SK-N-SH (cell line): ENCODE results near the gene DHRSX. TPM values are rescaled to one million over a fixed set of nuclear protein-coding genes. Genes with fewer than 3 reads are reported as not detected.

Experiments
- CTCF ChIA-PET: fragments of 300-600, 350-600 bp; formaldehyde crosslinking; extraction: SDS; loops from one replicate; lab custom pipeline; 2021; lab: Yijun Ruan, JAX
- POLR2A ChIA-PET: fragments of 350-600 bp; sonication (Branson Sonifier 250); formaldehyde crosslinking; extraction: SDS; loops from one replicate; lab custom pipeline; 2020; ENCODE audit warnings: antibody characterized with exemption, inconsistent platforms; lab: Yijun Ruan, JAX
- DNase-seq: peaks from one replicate; pipeline ENCODE4 v3.0.0; 2012
- H2AFZ ChIP-seq: fragments of 200-600 bp; sonication (generic); 2 replicates; pipeline ENCODE4 v1.8.1; 2016; ENCODE audit warnings: antibody characterized with exemption, mild to moderate bottlenecking, low read depth
- H3F3A ChIP-seq: fragments of 200-600 bp; sonication (generic); replicated peaks from 2 replicates; pipeline ENCODE3; 2016; ENCODE audit warnings: antibody characterized with exemption, mild to moderate bottlenecking; ENCODE audit not compliant: insufficient read depth
- H3K27ac ChIP-seq, 2 experiments: fragments of 200-500 bp in 1 of 2; fragments of 200-600 bp in 1 of 2; sonication (Bioruptor generic) in 1 of 2; sonication (generic), shearing (Covaris generic) in 1 of 2; 2 replicates each; pipeline versions ENCODE4 v1.5.1 to v1.6.1; 2014 to 2016; ENCODE audit warnings: low read depth in 2 of 2, inconsistent platforms in 1 of 2, low read length in 1 of 2, mild to moderate bottlenecking in 1 of 2, mixed read lengths in 1 of 2
- H3K27me3 ChIP-seq: fragments of 200-600 bp; sonication (generic), shearing (Covaris generic); 2 replicates; pipeline ENCODE4 v1.6.1; 2016; ENCODE audit warnings: mixed run types; ENCODE audit not compliant: insufficient read depth
- H3K36me3 ChIP-seq, 2 experiments: fragments of 200-500 bp in 1 of 2; fragments of 200-600 bp in 1 of 2; sonication (Bioruptor generic) in 1 of 2; sonication (generic) in 1 of 2; replicated peaks in 1 of 2; 2 replicates each; pipeline versions ENCODE3 to v1.5.1; 2014 to 2016; ENCODE audit warnings: low read length in 1 of 2, mild to moderate bottlenecking in 1 of 2; ENCODE audit not compliant: insufficient read depth in 2 of 2, control insufficient read depth in 1 of 2
- H3K4me1 ChIP-seq, 2 experiments: fragments of 200-500 bp in 1 of 2; fragments of 200-600 bp in 1 of 2; sonication (Bioruptor generic) in 1 of 2; sonication (generic), shearing (Covaris generic) in 1 of 2; 2 replicates each; pipeline versions ENCODE4 v1.5.1 to v1.6.1; 2014 to 2016; ENCODE audit warnings: low read depth in 1 of 2, low read length in 1 of 2, mixed run types in 1 of 2; ENCODE audit not compliant: insufficient read depth in 2 of 2, control insufficient read depth in 1 of 2
- H3K4me2 ChIP-seq: fragments of 200-600 bp; sonication (generic), shearing (Covaris generic); 2 replicates; pipeline ENCODE4 v1.6.1; 2017; ENCODE audit warnings: mixed run types
- H3K4me3 ChIP-seq, 2 experiments: fragments of 200-500 bp in 1 of 2; fragments of 200-600 bp in 1 of 2; sonication (Bioruptor generic) in 1 of 2; sonication (generic), shearing (Covaris generic) in 1 of 2; 2 replicates each; pipeline versions ENCODE4 v1.5.1 to v1.8.1; 2014 to 2016; ENCODE audit warnings: low read depth in 2 of 2, inconsistent platforms in 1 of 2, low read length in 1 of 2, mild to moderate bottlenecking in 1 of 2, mixed read lengths in 1 of 2, moderate library complexity in 1 of 2
- H3K79me2 ChIP-seq: fragments of 200-600 bp; sonication (generic); 2 replicates; pipeline ENCODE4 v1.8.1; 2017; ENCODE audit warnings: mild to moderate bottlenecking; ENCODE audit not compliant: insufficient read depth
- H3K9ac ChIP-seq: fragments of 200-600 bp; sonication (generic); 2 replicates; pipeline ENCODE4 v1.6.1; 2017; ENCODE audit warnings: mixed run types
- H3K9me2 ChIP-seq: fragments of 200-600 bp; sonication (generic); 2 replicates; pipeline ENCODE4 v1.6.1; 2017; ENCODE audit warnings: mixed run types
- H3K9me3 ChIP-seq: fragments of 200-600 bp; sonication (generic); 2 replicates; pipeline ENCODE4 v1.6.1; 2017; ENCODE audit warnings: mixed run types, mild to moderate bottlenecking, moderate library complexity
- H4K20me1 ChIP-seq: fragments of 200-600 bp; sonication (generic); 2 replicates; pipeline ENCODE4 v1.6.1; 2017; ENCODE audit warnings: mild to moderate bottlenecking, mixed run types; ENCODE audit not compliant: insufficient read depth
- CHD2 ChIP-seq: fragments of 150-350 bp; IDR thresholded peaks from 2 replicates; pipeline ENCODE4 v1.6.1; 2018; ENCODE audit warnings: low read length; ENCODE audit not compliant: partially characterized antibody
- ELF1 ChIP-seq: IDR thresholded peaks from 2 replicates; pipeline ENCODE4 v1.4.0; 2012
- EP300 ChIP-seq, 2 experiments: IDR thresholded peaks; 2 replicates each; pipeline versions ENCODE4 v1.4.0 to v1.6.1; 2012; ENCODE audit warnings: borderline replicate concordance in 1 of 2, low read depth in 1 of 2, low read length in 1 of 2
- EZH2phosphoT487 ChIP-seq: fragments of 200-600 bp; sonication (generic); IDR thresholded peaks from 2 replicates; pipeline ENCODE4 v1.6.1; 2017; ENCODE audit warnings: low read depth, mixed run types, mild to moderate bottlenecking, antibody characterized with exemption, moderate library complexity, borderline replicate concordance
- FOSL2 ChIP-seq: IDR thresholded peaks from 2 replicates; pipeline ENCODE4 v1.4.0; 2012; ENCODE audit warnings: low read depth, mild to moderate bottlenecking, moderate library complexity, borderline replicate concordance
- FOXJ3 ChIP-seq: sonication (generic); formaldehyde crosslinking; IDR thresholded peaks from 2 replicates; pipeline ENCODE4 v1.5.1; 2020; ENCODE audit warnings: mild to moderate bottlenecking, missing genetic modification reagents
- IRF3 ChIP-seq: fragments of 150-350 bp; IDR thresholded peaks from 2 replicates; pipeline ENCODE4 v1.6.1; 2016; ENCODE audit warnings: mild to moderate bottlenecking, low read depth, low read length
- MEF2A ChIP-seq: IDR thresholded peaks from 2 replicates; pipeline ENCODE4 v1.4.0; 2012; ENCODE audit warnings: low read depth, borderline replicate concordance
- PBX3 ChIP-seq: IDR thresholded peaks from 2 replicates; pipeline ENCODE4; 2012
- POLR2AphosphoS5 ChIP-seq: IDR thresholded peaks from 2 replicates; pipeline ENCODE4 v1.6.1; 2012; ENCODE audit warnings: low read depth, low read length
- RAD21 ChIP-seq: IDR thresholded peaks from 2 replicates; pipeline ENCODE4 v1.6.1; 2012; ENCODE audit warnings: mild to moderate bottlenecking, low read length
- RXRA ChIP-seq: IDR thresholded peaks from 2 replicates; pipeline ENCODE4 v1.4.0; 2012; ENCODE audit warnings: low read depth, mild to moderate bottlenecking, borderline replicate concordance
- SMC3 ChIP-seq: IDR thresholded peaks from 2 replicates; pipeline ENCODE4 v1.6.1; 2012; ENCODE audit warnings: low read depth, low read length, improper control_type of control experiment
- TCF12 ChIP-seq: IDR thresholded peaks from 2 replicates; pipeline ENCODE4 v1.4.0; 2012
- USF1 ChIP-seq: IDR thresholded peaks from 2 replicates; pipeline ENCODE4 v1.4.0; 2012; ENCODE audit warnings: low read depth, borderline replicate concordance
- YY1 ChIP-seq: IDR thresholded peaks from 2 replicates; pipeline ENCODE4 v1.4.0; 2012; ENCODE audit warnings: low read depth, mild to moderate bottlenecking
- ZBTB33 ChIP-seq: IDR thresholded peaks from 2 replicates; pipeline ENCODE4 v1.4.0; 2012; ENCODE audit warnings: low read depth, borderline replicate concordance
- WGBS: methylation state at CpG from one replicate; pipeline ENCODE4 v1.1.6; 2017; ENCODE audit warnings: low lambda C conversion rate; 5-methylcytosine and 5-hydroxymethylcytosine counted together
- polyA plus RNA-seq, 3 experiments: library from polyadenylated mRNA; depleted of rRNA; stranded (reverse); fragments of >200 nt; gene quantifications; 2 replicates each; pipeline ENCODE4 v1.2.3, GENCODE V29; 2012
- TF ChIP-seq, protein P1 (sequence below): fragments of 200-600 bp; sonication (generic); IDR thresholded peaks from 2 replicates; pipeline ENCODE4 v1.6.1; 2017; ENCODE audit warnings: antibody characterized with exemption, mild to moderate bottlenecking, moderate library complexity
- TF ChIP-seq, protein P2 (sequence below): IDR thresholded peaks from 2 replicates; pipeline ENCODE4 v1.6.1; 2012; ENCODE audit warnings: mild to moderate bottlenecking, low read depth, low read length, moderate library complexity
- TF ChIP-seq, protein P3 (sequence below): IDR thresholded peaks from 2 replicates; pipeline ENCODE4 v1.4.0; 2012; ENCODE audit warnings: low read depth

The DHRSX gene
- polyA plus RNA-seq, 1 of the 3 experiments (the other 2 are of a cell fraction), result 34.3 TPM

DNA sequence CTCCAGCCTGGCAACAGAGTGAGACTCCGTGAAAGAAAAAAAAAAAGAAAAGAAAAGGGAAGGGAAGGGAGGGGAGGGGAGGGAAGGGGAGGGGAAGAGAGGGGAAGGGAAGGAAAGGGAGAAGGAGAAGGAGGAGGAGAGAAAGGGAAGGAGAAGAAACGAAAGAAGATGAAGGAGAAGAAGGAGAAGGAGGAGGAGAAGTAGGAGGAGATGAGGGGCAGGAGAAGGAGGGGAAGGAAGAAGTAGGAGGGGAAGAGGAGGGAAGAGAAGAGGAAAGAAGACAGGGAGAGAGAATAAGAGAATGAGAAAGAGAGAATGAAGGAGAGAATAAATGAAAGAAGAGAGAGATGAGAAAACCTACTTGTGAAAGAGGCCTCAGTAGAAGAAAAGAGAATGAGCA is 170.3 kb downstream of the DHRSX start (continued):
- TF ChIP-seq FOSL2 (no peak), IRF3 (no peak), RXRA (no peak), MEF2A (no peak), PBX3 (no peak), POLR2AphosphoS5 (no peak)
- TF ChIP-seq, all 33 proteins: peak for 0

- Histone ChIP-seq H3F3A (no peaks in the 10 kb centered on the region), H3K4me2 (no peak overlapping the region), H3K36me3 (no peaks in the 10 kb centered on the region), H3K79me2 (no peaks in the 10 kb centered on the region), H3K4me1 (no peaks in the 10 kb centered on the region), H3K27me3 (no peaks in the 10 kb centered on the region), H3K9me2 (no peaks in the 10 kb centered on the region), H2AFZ (no peak overlapping the region), H3K4me3 (no peak overlapping the region), H3K27ac (no peak overlapping the region), H3K9ac (no peak overlapping the region), H4K20me1 (no peaks in the 10 kb centered on the region), H3K9me3 (no peaks in the 10 kb centered on the region)
- ChIA-PET CTCF (no interaction called here), POLR2A (no interaction called here)
- no peak for DNase-seq
- 88% methylated on average over 4 of the region's 5 CpGs for WGBS
- no peak for TF ChIP-seq EP300 (IDR thresholded peaks at IDR 0.05; ENCODE audit: borderline replicate concordance in 1 of 2, low read depth in 1 of 2, low read length in 1 of 2)
- TF ChIP-seq YY1, result no peak
- no peak for TF ChIP-seq USF1
- TF ChIP-seq SMC3, result no peak
- TF ChIP-seq CHD2, result no peak
- TF ChIP-seq ELF1, result no peak
- TF ChIP-seq EZH2phosphoT487, result no peak
- TF ChIP-seq TCF12, result no peak
- no peak for TF ChIP-seq FOXJ3 (CRISPR knock-in tag)
- no peak for TF ChIP-seq RAD21
- TF ChIP-seq, protein P1, sequence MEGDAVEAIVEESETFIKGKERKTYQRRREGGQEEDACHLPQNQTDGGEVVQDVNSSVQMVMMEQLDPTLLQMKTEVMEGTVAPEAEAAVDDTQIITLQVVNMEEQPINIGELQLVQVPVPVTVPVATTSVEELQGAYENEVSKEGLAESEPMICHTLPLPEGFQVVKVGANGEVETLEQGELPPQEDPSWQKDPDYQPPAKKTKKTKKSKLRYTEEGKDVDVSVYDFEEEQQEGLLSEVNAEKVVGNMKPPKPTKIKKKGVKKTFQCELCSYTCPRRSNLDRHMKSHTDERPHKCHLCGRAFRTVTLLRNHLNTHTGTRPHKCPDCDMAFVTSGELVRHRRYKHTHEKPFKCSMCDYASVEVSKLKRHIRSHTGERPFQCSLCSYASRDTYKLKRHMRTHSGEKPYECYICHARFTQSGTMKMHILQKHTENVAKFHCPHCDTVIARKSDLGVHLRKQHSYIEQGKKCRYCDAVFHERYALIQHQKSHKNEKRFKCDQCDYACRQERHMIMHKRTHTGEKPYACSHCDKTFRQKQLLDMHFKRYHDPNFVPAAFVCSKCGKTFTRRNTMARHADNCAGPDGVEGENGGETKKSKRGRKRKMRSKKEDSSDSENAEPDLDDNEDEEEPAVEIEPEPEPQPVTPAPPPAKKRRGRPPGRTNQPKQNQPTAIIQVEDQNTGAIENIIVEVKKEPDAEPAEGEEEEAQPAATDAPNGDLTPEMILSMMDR, result no peak
- TF ChIP-seq FOSL2, result no peak
- TF ChIP-seq MEF2A, result no peak
- TF ChIP-seq ZBTB33, result no peak
- TF ChIP-seq, protein P2, sequence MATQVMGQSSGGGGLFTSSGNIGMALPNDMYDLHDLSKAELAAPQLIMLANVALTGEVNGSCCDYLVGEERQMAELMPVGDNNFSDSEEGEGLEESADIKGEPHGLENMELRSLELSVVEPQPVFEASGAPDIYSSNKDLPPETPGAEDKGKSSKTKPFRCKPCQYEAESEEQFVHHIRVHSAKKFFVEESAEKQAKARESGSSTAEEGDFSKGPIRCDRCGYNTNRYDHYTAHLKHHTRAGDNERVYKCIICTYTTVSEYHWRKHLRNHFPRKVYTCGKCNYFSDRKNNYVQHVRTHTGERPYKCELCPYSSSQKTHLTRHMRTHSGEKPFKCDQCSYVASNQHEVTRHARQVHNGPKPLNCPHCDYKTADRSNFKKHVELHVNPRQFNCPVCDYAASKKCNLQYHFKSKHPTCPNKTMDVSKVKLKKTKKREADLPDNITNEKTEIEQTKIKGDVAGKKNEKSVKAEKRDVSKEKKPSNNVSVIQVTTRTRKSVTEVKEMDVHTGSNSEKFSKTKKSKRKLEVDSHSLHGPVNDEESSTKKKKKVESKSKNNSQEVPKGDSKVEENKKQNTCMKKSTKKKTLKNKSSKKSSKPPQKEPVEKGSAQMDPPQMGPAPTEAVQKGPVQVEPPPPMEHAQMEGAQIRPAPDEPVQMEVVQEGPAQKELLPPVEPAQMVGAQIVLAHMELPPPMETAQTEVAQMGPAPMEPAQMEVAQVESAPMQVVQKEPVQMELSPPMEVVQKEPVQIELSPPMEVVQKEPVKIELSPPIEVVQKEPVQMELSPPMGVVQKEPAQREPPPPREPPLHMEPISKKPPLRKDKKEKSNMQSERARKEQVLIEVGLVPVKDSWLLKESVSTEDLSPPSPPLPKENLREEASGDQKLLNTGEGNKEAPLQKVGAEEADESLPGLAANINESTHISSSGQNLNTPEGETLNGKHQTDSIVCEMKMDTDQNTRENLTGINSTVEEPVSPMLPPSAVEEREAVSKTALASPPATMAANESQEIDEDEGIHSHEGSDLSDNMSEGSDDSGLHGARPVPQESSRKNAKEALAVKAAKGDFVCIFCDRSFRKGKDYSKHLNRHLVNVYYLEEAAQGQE, result no peak
- TF ChIP-seq, protein P3, sequence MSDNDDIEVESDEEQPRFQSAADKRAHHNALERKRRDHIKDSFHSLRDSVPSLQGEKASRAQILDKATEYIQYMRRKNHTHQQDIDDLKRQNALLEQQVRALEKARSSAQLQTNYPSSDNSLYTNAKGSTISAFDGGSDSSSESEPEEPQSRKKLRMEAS, result no peak
These were observed 173.4 kb downstream of the DHRSX start for GRCh38 chrX:2327423-2327822.
